HG03520 (cell line): ENCODE data around the gene PROSER2.

ENCODE experiments used
- ATAC-seq: cut with Tn5 transposase; IDR thresholded peaks from one replicate; pipeline ENCODE4 v1.9.1; 2021; ENCODE audit warnings: mild to moderate bottlenecking, moderate library complexity; ENCODE audit not compliant: unreplicated experiment

The PROSER2 gene

GRCh38 chr10:11798845-11799735, 24.1 kb upstream of the PROSER2 start:
- no peak for ATAC-seq

DNA sequence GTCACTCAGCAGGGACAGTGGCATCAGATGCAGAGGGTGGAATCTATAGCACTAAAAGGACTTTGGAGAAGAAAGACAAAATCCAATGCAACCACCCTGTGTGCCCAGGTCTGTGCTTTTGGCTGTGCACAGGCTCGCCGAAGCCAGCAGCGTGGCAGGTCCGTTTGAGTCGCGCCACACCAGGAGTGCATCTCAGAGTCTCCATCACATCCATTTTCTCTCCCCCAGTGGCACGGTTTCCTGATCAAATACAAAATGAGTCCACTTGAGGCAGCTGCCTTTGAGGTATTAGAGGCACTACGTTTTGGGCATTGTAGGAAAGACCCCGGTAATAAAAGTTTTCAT, 23.4 kb upstream of the PROSER2 start:
- no peak for ATAC-seq

GRCh38 chr10:11804336-11804735, 18.8 kb upstream of the PROSER2 start:
- ATAC-seq, result no peak

DNA sequence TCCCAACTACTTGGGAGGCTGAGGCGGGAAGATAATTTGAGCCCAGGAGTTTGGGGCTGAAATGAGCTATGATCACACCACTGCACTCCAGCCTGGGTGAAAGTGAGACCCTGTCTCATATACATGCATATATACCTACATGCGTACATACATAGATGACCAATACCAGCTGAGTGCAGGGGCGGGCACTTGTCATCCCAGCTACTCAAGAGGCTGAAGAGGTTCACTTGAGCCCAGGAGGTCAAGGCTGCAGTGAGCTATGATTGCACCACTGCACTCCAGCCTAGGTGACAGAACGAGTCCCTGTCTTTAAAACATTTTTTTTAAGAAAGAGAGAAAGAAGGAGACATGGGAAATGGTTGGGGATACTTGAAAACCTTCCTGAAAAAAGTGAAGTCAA, 17.4 kb upstream of the PROSER2 start:
- ATAC-seq, result no peak

GRCh38 chr10:11806706-11807105, 16.4 kb upstream of the PROSER2 start:
- ATAC-seq, result no peak

GRCh38 chr10:11808808-11809207, 14.3 kb upstream of the PROSER2 start:
- no peak for ATAC-seq

DNA sequence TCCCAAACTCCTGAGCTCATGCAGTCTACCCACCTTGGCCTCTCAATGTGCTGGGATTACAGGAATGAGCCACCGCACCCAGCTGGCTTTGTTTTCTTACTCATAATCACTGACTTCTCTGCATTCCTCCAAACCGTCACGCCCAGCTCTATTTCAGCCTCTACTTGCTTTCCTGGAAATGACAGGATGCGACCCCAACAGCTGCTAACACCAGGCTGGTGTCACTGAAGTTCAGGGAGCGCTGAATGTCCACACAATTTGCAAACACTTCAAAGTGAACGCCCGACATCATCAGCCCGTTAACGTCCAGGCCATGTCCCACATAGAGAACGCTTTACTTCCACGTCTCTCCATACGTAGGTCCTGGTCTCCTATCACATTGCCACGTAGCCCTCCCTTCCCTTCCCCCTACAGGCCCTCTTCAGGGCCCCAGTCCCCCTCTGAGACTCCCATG, 12.8 kb upstream of the PROSER2 start:
- no peak for ATAC-seq

DNA sequence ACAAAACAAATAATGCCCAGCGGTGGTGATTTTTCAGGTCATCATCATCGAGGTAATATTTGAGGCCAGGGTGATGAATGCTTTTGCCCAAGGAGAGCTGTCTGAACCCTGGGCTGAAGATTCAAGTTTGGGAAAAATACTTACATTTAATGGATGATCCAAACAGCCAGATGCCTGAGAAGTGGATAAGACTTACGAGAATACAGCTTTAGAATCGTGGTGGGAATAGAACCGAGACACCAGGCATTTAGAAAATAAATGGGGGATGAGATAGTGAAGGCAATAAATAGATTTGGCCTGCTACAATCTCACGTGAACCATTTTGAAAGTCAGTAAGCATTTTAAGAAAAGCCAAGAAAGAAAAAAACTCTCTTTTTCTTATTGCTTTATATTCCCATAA, 12.2 kb upstream of the PROSER2 start:
- ATAC-seq, result no peak

DNA sequence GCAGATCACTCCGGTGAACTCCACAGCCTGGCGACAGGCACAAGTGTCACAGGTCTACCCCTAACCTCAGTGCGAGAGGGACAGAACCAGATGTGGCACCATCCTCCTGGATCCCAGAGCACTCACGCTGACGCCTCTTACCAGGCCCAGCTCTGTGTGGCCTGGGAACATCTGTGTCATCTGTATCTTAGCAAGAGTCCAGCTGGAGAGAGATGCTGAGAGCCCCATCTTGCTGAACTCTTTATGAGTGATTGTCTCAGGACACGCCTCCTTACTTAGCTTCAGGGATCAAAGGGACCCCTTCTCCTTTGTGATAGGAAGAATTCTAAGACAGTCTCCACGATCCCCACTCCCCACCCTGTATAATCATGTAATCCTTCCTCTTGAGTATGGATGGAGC, 10.0 kb upstream of the PROSER2 start:
- no peak for ATAC-seq

GRCh38 chr10:11813855-11814567, 9.1 kb upstream of the PROSER2 start:
- ATAC-seq, result no peak

- ATAC-seq, result no peak
These were observed 4.1 kb upstream of the PROSER2 start for GRCh38 chr10:11819027-11819426.

- no peak for ATAC-seq
These were observed 965 bp upstream of the PROSER2 start for GRCh38 chr10:11822026-11822756.

GRCh38 chr10:11822809-11823121, 391 bp upstream of the PROSER2 start:
- ATAC-seq, result no peak

DNA sequence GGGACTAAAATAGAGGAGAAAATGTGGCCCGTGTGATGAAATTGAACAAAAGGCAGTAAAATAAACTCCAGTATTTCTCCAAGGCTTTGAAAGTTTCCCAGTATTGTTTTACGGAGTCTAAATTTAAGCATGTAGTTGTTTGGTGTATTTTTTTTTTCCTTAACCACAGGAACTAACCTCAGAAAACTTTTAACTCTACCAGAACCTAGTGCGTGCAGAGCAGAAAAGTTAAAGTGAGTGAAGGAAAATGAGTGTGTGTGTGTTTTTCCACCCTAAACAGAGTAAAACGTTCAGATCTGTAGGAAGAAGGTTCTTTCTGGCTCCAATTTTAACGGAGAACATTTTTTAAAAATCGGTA, 812 bp downstream of the PROSER2 start:
- ATAC-seq, result no peak

GRCh38 chr10:11824376-11824775, 1.2 kb downstream of the PROSER2 start:
- ATAC-seq, result no peak

DNA sequence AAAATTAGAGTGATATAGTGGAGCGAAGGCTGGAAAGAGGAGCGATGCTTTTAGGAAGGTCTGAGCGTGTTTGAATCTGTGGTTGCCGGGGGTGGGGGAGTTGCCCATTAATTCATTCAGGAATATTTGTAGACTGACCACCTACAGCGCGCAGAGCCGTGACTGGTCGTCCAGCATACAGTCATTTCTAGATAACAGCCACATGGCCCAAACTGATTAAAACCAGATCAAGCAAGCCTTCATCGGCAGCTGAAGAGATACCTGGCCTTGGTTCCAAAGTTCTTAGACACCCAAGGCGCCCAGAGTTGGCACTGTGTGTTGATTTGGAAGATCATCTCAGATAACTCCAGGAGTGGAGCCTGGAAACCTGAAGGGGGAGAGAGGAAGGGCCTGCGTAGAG, 1.7 kb downstream of the PROSER2 start:
- no peak for ATAC-seq

DNA sequence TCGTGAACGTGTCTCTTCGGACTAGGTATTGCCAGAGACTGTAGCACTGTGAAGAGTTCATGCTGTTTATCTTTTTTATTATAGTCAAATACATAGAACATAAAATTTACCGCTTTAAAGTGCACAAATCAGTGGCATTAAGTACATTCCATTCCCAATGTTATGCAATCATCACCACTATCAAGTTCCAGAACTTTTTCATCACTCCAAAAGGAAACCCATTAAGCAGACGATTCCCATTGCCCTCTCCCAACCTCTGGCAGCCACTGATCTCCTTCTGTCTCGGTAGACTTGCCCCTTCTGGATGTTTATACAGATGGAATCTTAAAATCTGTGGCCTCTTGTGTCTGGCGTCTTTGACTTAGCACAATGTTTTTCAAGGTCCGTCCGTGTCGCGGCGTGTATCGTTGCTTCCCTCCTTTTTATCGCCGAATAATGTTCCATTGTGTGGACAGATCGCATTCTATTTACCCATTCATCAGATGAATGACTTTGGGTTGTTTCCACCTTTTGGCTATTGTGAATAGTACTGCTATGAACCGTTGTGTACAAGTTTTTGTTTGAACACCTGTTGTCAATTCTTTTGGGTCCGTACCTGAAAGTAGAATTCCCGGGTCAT, 2.7 kb downstream of the PROSER2 start:
- ATAC-seq, result no peak

- ATAC-seq, result no peak
These were observed 3.9 kb downstream of the PROSER2 start for GRCh38 chr10:11827006-11827405.

DNA sequence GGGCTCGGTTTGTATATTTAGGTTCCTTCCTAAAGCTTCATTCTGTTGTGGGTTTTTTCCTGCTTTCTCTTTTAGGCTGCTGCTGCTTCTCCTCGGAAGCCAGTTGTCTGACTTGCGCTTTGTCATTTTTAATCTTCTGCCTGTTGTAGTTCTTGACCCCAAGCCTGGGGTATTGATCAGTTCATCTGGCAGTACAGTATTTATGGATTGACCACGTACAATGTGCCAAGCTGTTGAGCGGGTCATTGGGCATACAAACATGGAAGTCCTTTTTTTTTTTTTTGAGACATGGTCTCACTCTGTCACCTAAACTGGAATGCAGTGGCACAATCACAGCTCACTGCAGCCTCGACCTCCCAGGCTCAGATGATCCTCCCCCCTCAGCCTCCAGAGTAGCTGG, 4.3 kb downstream of the PROSER2 start:
- ATAC-seq, result no peak

- no peak for ATAC-seq
These were observed 5.6 kb downstream of the PROSER2 start for GRCh38 chr10:11828682-11829284.
